OCI-LY1 (cell line): ENCODE measurements around the gene RNF25.
"Not testable (repeated sequence)": the region's sequence is repeated elsewhere in the genome, so short reads cannot be mapped to it uniquely, and the experiment has no call there.

Source experiments
- H2AFZ ChIP-seq: fragments of 200-600 bp; sonication (generic), shearing (Covaris generic); 2 replicates; pipeline ENCODE4 v1.6.0; 2014; ENCODE audit warnings: antibody characterized with exemption, mild to moderate bottlenecking, low read length
- H3F3A ChIP-seq: fragments of 200-600 bp; sonication (generic), shearing (Covaris generic); 2 replicates; pipeline ENCODE4 v1.6.0; 2014; ENCODE audit warnings: mild to moderate bottlenecking, antibody characterized with exemption, low read length, moderate library complexity; ENCODE audit not compliant: insufficient read depth
- H3K27ac ChIP-seq: fragments of 200-600 bp; sonication (generic); 2 replicates; pipeline ENCODE4 v1.5.1; 2014; ENCODE audit warnings: low read length, mixed run types, mild to moderate bottlenecking, low read depth; ENCODE audit not compliant: poor library complexity, severe bottlenecking
- H3K27me3 ChIP-seq: fragments of 200-600 bp; sonication (generic); 2 replicates; pipeline ENCODE4 v1.6.0; 2014; ENCODE audit warnings: antibody characterized with exemption, mild to moderate bottlenecking, low read length, moderate library complexity; ENCODE audit not compliant: insufficient read depth
- H3K36me3 ChIP-seq: fragments of 200-600 bp; sonication (generic); 2 replicates; pipeline ENCODE4 v1.6.1; 2014; ENCODE audit warnings: mild to moderate bottlenecking, antibody characterized with exemption, low read length, moderate library complexity, mixed read lengths; ENCODE audit not compliant: insufficient read depth
- H3K4me1 ChIP-seq: fragments of 200-600 bp; sonication (generic); 2 replicates; pipeline ENCODE4 v1.5.1; 2014; ENCODE audit warnings: mild to moderate bottlenecking, low read length, moderate library complexity; ENCODE audit not compliant: insufficient read depth, severe bottlenecking
- H3K4me2 ChIP-seq: fragments of 200-600 bp; sonication (generic), shearing (Covaris generic); 2 replicates; pipeline ENCODE4 v1.6.1; 2014; ENCODE audit warnings: low read length
- H3K4me3 ChIP-seq: fragments of 200-600 bp; sonication (generic); 2 replicates; pipeline ENCODE4 v1.5.1; 2014; ENCODE audit warnings: low read length, low read depth, mild to moderate bottlenecking, mixed read lengths; ENCODE audit not compliant: poor library complexity, severe bottlenecking
- H3K79me2 ChIP-seq: fragments of 200-600 bp; shearing (Covaris generic); 2 replicates; pipeline ENCODE4 v1.6.1; 2016; ENCODE audit warnings: mixed run types, low read length, mixed read lengths; ENCODE audit not compliant: insufficient read depth
- H3K9ac ChIP-seq: fragments of 200-600 bp; sonication (generic), shearing (Covaris generic); 2 replicates; pipeline ENCODE4 v1.6.1; 2014; ENCODE audit warnings: mild to moderate bottlenecking, low read length, mixed read lengths
- H3K9me2 ChIP-seq: fragments of 200-600 bp; sonication (generic), shearing (Covaris generic); 2 replicates; pipeline ENCODE4 v1.6.1; 2014; ENCODE audit warnings: low read depth, mild to moderate bottlenecking, low read length, mixed read lengths
- H3K9me3 ChIP-seq: fragments of 200-600 bp; shearing (Covaris generic); 2 replicates; pipeline ENCODE4 v1.6.1; 2014; ENCODE audit warnings: low read length, mixed read lengths
- H4K20me1 ChIP-seq: fragments of 200-600 bp; sonication (generic), shearing (Covaris generic); 2 replicates; pipeline ENCODE4 v1.6.0; 2016; ENCODE audit warnings: mild to moderate bottlenecking, low read length; ENCODE audit not compliant: insufficient read depth
- EZH2 ChIP-seq: fragments of 200-600 bp; sonication (generic), shearing (Covaris generic); IDR thresholded peaks from 2 replicates; pipeline ENCODE4 v1.8.0; 2017; ENCODE audit warnings: borderline replicate concordance, mixed run types, mild to moderate bottlenecking, antibody characterized with exemption, low read length, moderate library complexity, mixed read lengths
- TF ChIP-seq, protein P1 (sequence below): fragments of 200-600 bp; sonication (generic), shearing (Covaris generic); IDR thresholded peaks from 2 replicates; pipeline ENCODE4 v1.5.1; 2017; ENCODE audit warnings: mild to moderate bottlenecking, antibody characterized with exemption, low read length, moderate library complexity, mixed read lengths

RNF25 gene

DNA sequence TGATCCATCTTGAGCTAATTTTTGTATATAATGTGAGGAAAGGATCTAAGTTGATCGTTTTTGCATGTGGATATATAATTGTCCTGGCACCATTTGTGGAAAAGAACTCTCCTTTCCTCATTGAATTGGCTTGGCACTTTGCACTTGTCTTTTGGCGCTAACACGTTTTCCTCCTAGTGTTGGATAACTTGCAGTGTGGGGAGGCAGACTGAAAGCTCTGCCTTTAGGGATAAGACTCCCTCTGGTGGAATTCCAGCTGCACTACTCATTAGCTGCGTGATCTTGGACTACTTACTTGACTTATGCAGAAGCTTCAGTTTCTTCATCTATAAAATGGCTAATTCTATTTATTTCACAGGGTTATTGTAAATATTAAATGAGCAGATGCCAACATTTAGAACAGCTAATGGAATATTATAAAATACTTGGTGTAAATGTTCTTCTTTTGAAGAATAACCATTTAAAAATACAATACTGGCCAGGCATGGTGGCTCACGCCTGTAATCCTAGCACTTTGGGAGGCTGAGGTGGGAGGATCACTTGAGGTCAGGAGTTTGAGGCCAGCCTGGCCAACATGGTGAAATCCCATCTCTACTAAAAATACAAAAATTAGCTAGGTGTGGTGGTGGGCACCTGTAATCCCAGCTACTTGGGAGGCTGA lies 15.7 kb upstream of the RNF25 start:
- H4K20me1 ChIP-seq, H3K9me2 ChIP-seq, H2AFZ ChIP-seq, H3F3A ChIP-seq, H3K4me3 ChIP-seq, H3K9ac ChIP-seq, H3K27me3 ChIP-seq, H3K27ac ChIP-seq, H3K79me2 ChIP-seq, H3K4me2 ChIP-seq, H3K9me3 ChIP-seq, H3K36me3 ChIP-seq, H3K4me1 ChIP-seq: not testable (repeated sequence)
- TF ChIP-seq, protein P1, sequence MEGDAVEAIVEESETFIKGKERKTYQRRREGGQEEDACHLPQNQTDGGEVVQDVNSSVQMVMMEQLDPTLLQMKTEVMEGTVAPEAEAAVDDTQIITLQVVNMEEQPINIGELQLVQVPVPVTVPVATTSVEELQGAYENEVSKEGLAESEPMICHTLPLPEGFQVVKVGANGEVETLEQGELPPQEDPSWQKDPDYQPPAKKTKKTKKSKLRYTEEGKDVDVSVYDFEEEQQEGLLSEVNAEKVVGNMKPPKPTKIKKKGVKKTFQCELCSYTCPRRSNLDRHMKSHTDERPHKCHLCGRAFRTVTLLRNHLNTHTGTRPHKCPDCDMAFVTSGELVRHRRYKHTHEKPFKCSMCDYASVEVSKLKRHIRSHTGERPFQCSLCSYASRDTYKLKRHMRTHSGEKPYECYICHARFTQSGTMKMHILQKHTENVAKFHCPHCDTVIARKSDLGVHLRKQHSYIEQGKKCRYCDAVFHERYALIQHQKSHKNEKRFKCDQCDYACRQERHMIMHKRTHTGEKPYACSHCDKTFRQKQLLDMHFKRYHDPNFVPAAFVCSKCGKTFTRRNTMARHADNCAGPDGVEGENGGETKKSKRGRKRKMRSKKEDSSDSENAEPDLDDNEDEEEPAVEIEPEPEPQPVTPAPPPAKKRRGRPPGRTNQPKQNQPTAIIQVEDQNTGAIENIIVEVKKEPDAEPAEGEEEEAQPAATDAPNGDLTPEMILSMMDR = peak; percentile 61

DNA sequence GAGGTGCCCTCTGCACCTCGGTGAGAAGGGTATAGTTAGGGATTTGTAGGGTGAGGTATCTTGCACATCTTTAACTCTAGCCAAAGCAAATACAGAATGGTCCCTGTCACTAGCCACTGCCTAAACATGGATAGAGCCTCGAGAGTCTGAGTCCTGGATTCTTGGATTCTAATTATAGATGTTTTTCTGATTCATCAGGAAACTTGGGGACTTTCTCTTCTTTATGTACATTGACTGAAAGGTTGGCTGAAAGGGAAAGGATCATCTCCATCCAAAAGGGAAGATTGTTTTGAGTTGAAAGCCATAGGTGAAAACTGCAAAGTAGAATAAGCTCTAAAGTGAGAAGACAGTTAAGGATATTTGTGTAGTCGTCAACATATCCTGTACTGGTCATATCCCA lies 8.3 kb upstream of the RNF25 start:
- Histone ChIP-seq H3K9me2 (no peaks in the 10 kb centered on the region), H3K4me2 (no peak overlapping the region), H3K36me3 (peaks cover 6% of the 10 kb centered on the region; the same call in 1 of the 2 replicates), H2AFZ (no peak overlapping the region), H3K27me3 (no peaks in the 10 kb centered on the region), H3K9ac (no peak overlapping the region), H3K79me2 (no peaks in the 10 kb centered on the region), H3K27ac (no peak overlapping the region), H3F3A (no peaks in the 10 kb centered on the region), H4K20me1 (no peaks in the 10 kb centered on the region), H3K9me3 (no peaks in the 10 kb centered on the region), H3K4me1 (no peaks in the 10 kb centered on the region), H3K4me3 (no peak overlapping the region)
- TF ChIP-seq, protein P1 = no peak
- no peak for TF ChIP-seq EZH2

DNA sequence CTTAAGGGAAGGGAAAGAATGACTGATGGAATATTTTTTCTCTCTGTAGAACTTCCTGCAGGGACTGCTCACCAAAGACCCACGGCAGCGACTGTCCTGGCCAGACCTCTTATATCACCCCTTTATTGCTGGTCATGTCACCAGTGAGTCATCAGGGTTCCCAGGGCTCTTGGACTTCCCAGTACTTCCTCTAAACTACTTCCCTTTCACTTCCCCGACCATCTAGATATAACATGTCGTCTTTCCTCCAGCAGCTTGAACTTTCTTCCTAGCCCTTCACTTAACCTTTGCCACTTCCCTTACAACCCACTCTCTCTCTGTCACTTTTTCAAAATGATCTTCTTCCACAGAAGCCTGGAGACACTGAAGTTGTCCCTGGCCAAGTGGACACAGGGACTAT lies 7.3 kb upstream of the RNF25 start:
- Histone ChIP-seq H2AFZ (no peak overlapping the region), H3K9ac (no peak overlapping the region), H3K4me1 (no peaks in the 10 kb centered on the region)

More for the DNA sequence above, 7.3 kb upstream of the RNF25 start:
- H3K9me3 ChIP-seq = no peaks in the 10 kb centered on the region
- no peaks in the 10 kb centered on the region for H3F3A ChIP-seq
- no peaks in the 10 kb centered on the region for H3K27me3 ChIP-seq
- H3K4me2 ChIP-seq = no peak overlapping the region
- H3K36me3 ChIP-seq = peaks cover 6% of the 10 kb centered on the region; the same call in 1 of the 2 replicates
- no peaks in the 10 kb centered on the region for H4K20me1 ChIP-seq
- H3K79me2 ChIP-seq = no peaks in the 10 kb centered on the region
- H3K9me2 ChIP-seq = no peaks in the 10 kb centered on the region
- no peak overlapping the region for H3K4me3 ChIP-seq
- no peak overlapping the region for H3K27ac ChIP-seq
- no peak for TF ChIP-seq EZH2
- TF ChIP-seq, protein P1 = no peak
